Activated T-helper 1 cell treated with Interleukin-2 at 50 U/mL for 16 hours (primary cell): ENCODE data around the gene PRF1.
A peak's percentile ranks its signal among the peaks of the same experiment; 100 is the strongest.

ENCODE experiments used
- DNase-seq: peaks from one replicate; pipeline ENCODE4 v3.0.0-alpha.2; 2020; ENCODE audit warnings: low read depth

Gene PRF1

GRCh38 chr10:70559861-70560260, 42.7 kb downstream of the PRF1 start:
- no peak for DNase-seq

GRCh38 chr10:70558871-70559810, 43.4 kb downstream of the PRF1 start:
- peak; percentile 27 for DNase-seq

- no peak for DNase-seq
Measured at GRCh38 chr10:70558295-70558694, 44.2 kb downstream of the PRF1 start.

- no peak for DNase-seq
Measured at GRCh38 chr10:70557876-70558275, 44.7 kb downstream of the PRF1 start.

- no peak for DNase-seq
Measured at GRCh38 chr10:70557086-70557845, 45.3 kb downstream of the PRF1 start.

GRCh38 chr10:70555371-70555770, 47.2 kb downstream of the PRF1 start:
- no peak for DNase-seq

- no peak for DNase-seq
Measured at GRCh38 chr10:70552586-70552985, 50.0 kb downstream of the PRF1 start.

GRCh38 chr10:70551971-70552422, 50.5 kb downstream of the PRF1 start:
- DNase-seq = no peak

GRCh38 chr10:70551466-70551865, 51.1 kb downstream of the PRF1 start:
- no peak for DNase-seq

- DNase-seq = no peak
Measured at GRCh38 chr10:70550459-70550858, 52.1 kb downstream of the PRF1 start.

GRCh38 chr10:70549962-70550458, 52.5 kb downstream of the PRF1 start:
- DNase-seq = peak; percentile 51

- no peak for DNase-seq
Measured at GRCh38 chr10:70549351-70549961, 53.1 kb downstream of the PRF1 start.
